Lung (tissue), 12 donors: Measurements from ENCODE around the gene FRY. TPM values are rescaled to one million over a fixed set of nuclear protein-coding genes. Genes with fewer than 3 reads are reported as not detected.

ENCODE experiments used
- ATAC-seq: fragments of 200-7000 bp; cut with Tn5 transposase; one replicate; pipeline ENCODE4 v1.9.1; 2020; ENCODE audit warnings: moderate number of reproducible peaks; ENCODE audit not compliant: insufficient read depth, low FRiP score
- DNase-seq, 3 donors: peaks; one replicate each; pipeline ENCODE4 v3.0.0-alpha.2; 2013 to 2017
- H3K27ac ChIP-seq, 2 donors: one replicate each; pipeline ENCODE4 v1.5.1; 2013; ENCODE audit warnings: mild to moderate bottlenecking in 2 of 2, moderate library complexity in 2 of 2, control low read depth in 1 of 2, inconsistent platforms in 1 of 2, low read depth in 1 of 2, low read length in 1 of 2
- H3K27me3 ChIP-seq, 3 donors: one replicate each; pipeline ENCODE4 v1.5.1; 2013; ENCODE audit warnings: low read length in 2 of 3; ENCODE audit not compliant: control insufficient read depth in 3 of 3, insufficient read depth in 3 of 3
- H3K36me3 ChIP-seq, 4 donors: one replicate each; pipeline ENCODE4 v1.5.1; 2013; ENCODE audit warnings: low read length in 4 of 4, mild to moderate bottlenecking in 1 of 4, moderate library complexity in 1 of 4; ENCODE audit not compliant: control insufficient read depth in 4 of 4, insufficient read depth in 4 of 4
- H3K4me1 ChIP-seq, 5 donors: one replicate each; pipeline ENCODE4 v1.5.1; 2013; ENCODE audit warnings: low read length in 5 of 5, mild to moderate bottlenecking in 2 of 5, moderate library complexity in 1 of 5; ENCODE audit not compliant: control insufficient read depth in 5 of 5, insufficient read depth in 5 of 5
- H3K4me3 ChIP-seq: one replicate; pipeline ENCODE4 v1.5.1; 2013; ENCODE audit warnings: mild to moderate bottlenecking, control low read depth, moderate library complexity
- H3K9ac ChIP-seq, 2 donors: one replicate each; pipeline ENCODE4 v1.5.1; 2013; ENCODE audit warnings: low read length in 2 of 2, control low read depth in 1 of 2; ENCODE audit not compliant: insufficient read depth in 1 of 2
- H3K9me3 ChIP-seq, 4 donors: one replicate each; pipeline ENCODE4 v1.5.1; 2013; ENCODE audit warnings: low read length in 3 of 4, mild to moderate bottlenecking in 1 of 4, moderate library complexity in 1 of 4; ENCODE audit not compliant: control insufficient read depth in 4 of 4, insufficient read depth in 3 of 4
- WGBS, 2 donors: extraction: QIAGEN DNeasy Blood & Tissue Kit; methylation state at CpG; one replicate each; pipeline ENCODE4 v1.1.7; 2013; 5-methylcytosine and 5-hydroxymethylcytosine counted together
- polyA plus RNA-seq, 2 donors: library from polyadenylated mRNA; stranded (reverse); fragments of 200-250 nt; gene quantifications; one replicate each; pipeline ENCODE4 v1.2.1, GENCODE V29; 2013
- total RNA-seq, 2 donors: library from RNA; depleted of rRNA in 1 of 2; stranded (reverse); fragments of >200 nt in 1 of 2; gene quantifications; one replicate each; pipeline ENCODE4 v1.2.1, GENCODE V29; 2014 to 2021
- TF ChIP-seq, protein P1 (sequence below): IDR thresholded peaks from 2 replicates; pipeline ENCODE4 v1.5.1; 2012; ENCODE audit warnings: mild to moderate bottlenecking; ENCODE audit errors: control extremely low read depth, extremely low read depth
- donor health status: control.
- donor health status: control.
- donor health status: Bipolar disorder and iron deficiency.
- donor health status: healthy.
- donor health status: DM: yes; HTN: yes; CAD: no.

FRY gene
- total and polyA plus RNA-seq, 4 donors = 7.4 to 79.6 (median 43.9) TPM

GRCh38 chr13:32021785-32022184 lies 9.8 kb upstream of the FRY start:
- no peaks in the 10 kb centered on the region for H3K36me3 ChIP-seq
- DNase-seq (no peak), ATAC-seq (no peak)
- TF ChIP-seq, protein P1, sequence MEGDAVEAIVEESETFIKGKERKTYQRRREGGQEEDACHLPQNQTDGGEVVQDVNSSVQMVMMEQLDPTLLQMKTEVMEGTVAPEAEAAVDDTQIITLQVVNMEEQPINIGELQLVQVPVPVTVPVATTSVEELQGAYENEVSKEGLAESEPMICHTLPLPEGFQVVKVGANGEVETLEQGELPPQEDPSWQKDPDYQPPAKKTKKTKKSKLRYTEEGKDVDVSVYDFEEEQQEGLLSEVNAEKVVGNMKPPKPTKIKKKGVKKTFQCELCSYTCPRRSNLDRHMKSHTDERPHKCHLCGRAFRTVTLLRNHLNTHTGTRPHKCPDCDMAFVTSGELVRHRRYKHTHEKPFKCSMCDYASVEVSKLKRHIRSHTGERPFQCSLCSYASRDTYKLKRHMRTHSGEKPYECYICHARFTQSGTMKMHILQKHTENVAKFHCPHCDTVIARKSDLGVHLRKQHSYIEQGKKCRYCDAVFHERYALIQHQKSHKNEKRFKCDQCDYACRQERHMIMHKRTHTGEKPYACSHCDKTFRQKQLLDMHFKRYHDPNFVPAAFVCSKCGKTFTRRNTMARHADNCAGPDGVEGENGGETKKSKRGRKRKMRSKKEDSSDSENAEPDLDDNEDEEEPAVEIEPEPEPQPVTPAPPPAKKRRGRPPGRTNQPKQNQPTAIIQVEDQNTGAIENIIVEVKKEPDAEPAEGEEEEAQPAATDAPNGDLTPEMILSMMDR = no peak
- H3K27ac ChIP-seq = no peak overlapping the region
- WGBS, 2 donors = 93 to 100% methylated on average over 1 of the region's 1 CpG
- H3K4me3 ChIP-seq = no peak overlapping the region
- no peak overlapping the region for H3K9ac ChIP-seq
- H3K27me3 ChIP-seq = no peaks in the 10 kb centered on the region
- H3K9me3 ChIP-seq = no peaks in the 10 kb centered on the region
- peaks cover 0 to 3% (median 0%) of the 10 kb centered on the region in 5 donors for H3K4me1 ChIP-seq

GRCh38 chr13:32022311-32022710 lies 9.3 kb upstream of the FRY start:
- Histone ChIP-seq H3K27ac (no peak overlapping the region), H3K27me3 (no peaks in the 10 kb centered on the region), H3K4me1 (peaks cover 0 to 3% (median 0%) of the 10 kb centered on the region in 5 donors), H3K36me3 (no peaks in the 10 kb centered on the region), H3K9me3 (no peaks in the 10 kb centered on the region), H3K4me3 (no peak overlapping the region), H3K9ac (no peak overlapping the region)
- 54 to 61% methylated on average over 4 of the region's 4 CpGs for WGBS, 2 donors
- DNase-seq = no peak
- no peak for ATAC-seq
- TF ChIP-seq, protein P1 = no peak

DNA sequence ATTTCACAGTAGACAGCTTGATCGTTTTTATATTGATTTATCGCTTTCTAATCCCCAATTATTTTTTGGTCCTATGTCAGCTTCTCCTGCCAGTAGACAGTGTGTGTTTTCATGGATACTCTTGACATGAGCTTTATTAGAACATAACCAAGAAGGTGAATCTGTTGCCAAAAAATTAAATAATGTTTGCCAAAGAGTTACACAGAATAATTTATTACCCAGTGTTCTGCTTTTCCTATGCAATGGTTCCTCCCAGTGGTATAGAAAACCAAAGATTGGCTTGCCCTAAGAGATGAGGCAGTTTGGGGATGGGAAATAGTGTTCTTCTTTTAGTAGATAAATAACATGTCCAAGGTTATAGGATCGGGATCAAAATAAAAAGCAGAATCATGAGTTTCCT lies 8.5 kb upstream of the FRY start:
- Histone ChIP-seq H3K27ac (no peak overlapping the region), H3K4me1 (peaks cover 0 to 3% (median 0%) of the 10 kb centered on the region in 5 donors), H3K4me3 (no peak overlapping the region), H3K9me3 (no peaks in the 10 kb centered on the region), H3K36me3 (no peaks in the 10 kb centered on the region), H3K9ac (no peak overlapping the region), H3K27me3 (no peaks in the 10 kb centered on the region)
- DNase-seq (no peak), ATAC-seq (no peak)
- WGBS, 2 donors = 79 to 80% methylated on average over 3 of the region's 3 CpGs
- TF ChIP-seq, protein P1 = no peak

- TF ChIP-seq, protein P1 = no peak
- Histone ChIP-seq H3K4me3 (no peak overlapping the region), H3K9me3 (no peaks in the 10 kb centered on the region), H3K27ac (no peak overlapping the region), H3K9ac (no peak overlapping the region), H3K36me3 (no peaks in the 10 kb centered on the region), H3K27me3 (no peaks in the 10 kb centered on the region), H3K4me1 (peaks cover 0 to 3% (median 0%) of the 10 kb centered on the region in 5 donors)
- WGBS, 2 donors = 84 to 85% methylated on average over 3 of the region's 3 CpGs
- DNase-seq (no peak), ATAC-seq (no peak)
These were observed 7.9 kb upstream of the FRY start for GRCh38 chr13:32023698-32024097.
